Neuron (in vitro differentiated cells): ENCODE data around the gene CBFA2T3.

Experiments used
- H2AFZ ChIP-seq: one replicate; pipeline ENCODE4 v1.6.1; 2013; ENCODE audit warnings: low read depth, mild to moderate bottlenecking, inconsistent platforms, low read length, moderate library complexity
- H3K27me3 ChIP-seq: one replicate; pipeline ENCODE4 v1.6.1; 2013; ENCODE audit warnings: low read length; ENCODE audit not compliant: insufficient read depth
- H3K36me3 ChIP-seq: one replicate; pipeline ENCODE4 v1.6.1; 2013; ENCODE audit warnings: low read length; ENCODE audit not compliant: insufficient read depth
- H3K4me1 ChIP-seq: one replicate; pipeline ENCODE4 v1.6.1; 2013; ENCODE audit warnings: low read length; ENCODE audit not compliant: insufficient read depth
- H3K4me3 ChIP-seq: 2 replicates; pipeline ENCODE4 v1.5.1; 2013; ENCODE audit warnings: mild to moderate bottlenecking, low read length, moderate library complexity
- H3K9me3 ChIP-seq: one replicate; pipeline ENCODE4 v1.6.1; 2013; ENCODE audit warnings: low read length

The CBFA2T3 gene

DNA sequence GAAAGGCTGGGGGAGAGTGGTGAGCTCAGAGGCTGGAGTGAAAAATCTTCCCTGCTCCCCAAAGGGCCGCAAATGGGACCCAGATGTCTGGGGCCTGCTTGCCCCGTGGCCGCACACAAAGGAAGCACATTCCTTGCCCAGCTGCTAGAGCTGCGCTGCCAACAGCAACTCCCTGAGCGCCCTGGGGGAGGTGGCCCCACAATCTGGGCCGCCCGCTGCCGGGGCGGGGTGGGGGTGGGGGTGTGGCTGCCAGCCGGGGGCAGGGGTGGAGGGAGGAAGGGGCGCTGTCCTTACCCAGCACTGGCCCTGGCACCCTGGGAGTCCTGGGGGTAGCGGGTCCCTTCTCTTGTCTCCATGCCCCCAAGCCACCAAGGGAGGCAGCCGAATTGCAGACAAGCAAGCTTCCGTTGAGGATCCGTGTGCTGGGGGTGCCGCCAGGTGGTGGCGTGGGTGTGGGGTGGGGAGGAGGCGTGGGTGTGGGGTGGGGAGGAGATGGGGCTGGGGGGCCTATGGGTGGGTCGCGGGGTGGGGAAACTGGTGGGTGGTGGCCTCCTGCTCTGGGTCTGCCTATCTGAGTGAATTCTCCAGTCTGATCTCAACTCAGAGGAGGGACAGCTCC is 62.1 kb downstream of the CBFA2T3 start:
- H3K9me3 ChIP-seq: no peaks in the 10 kb centered on the region
- no peak overlapping the region for H2AFZ ChIP-seq
- H3K27me3 ChIP-seq: no peaks in the 10 kb centered on the region
- no peak overlapping the region for H3K4me3 ChIP-seq
- H3K4me1 ChIP-seq: peaks cover 14% of the 10 kb centered on the region
- no peaks in the 10 kb centered on the region for H3K36me3 ChIP-seq

DNA sequence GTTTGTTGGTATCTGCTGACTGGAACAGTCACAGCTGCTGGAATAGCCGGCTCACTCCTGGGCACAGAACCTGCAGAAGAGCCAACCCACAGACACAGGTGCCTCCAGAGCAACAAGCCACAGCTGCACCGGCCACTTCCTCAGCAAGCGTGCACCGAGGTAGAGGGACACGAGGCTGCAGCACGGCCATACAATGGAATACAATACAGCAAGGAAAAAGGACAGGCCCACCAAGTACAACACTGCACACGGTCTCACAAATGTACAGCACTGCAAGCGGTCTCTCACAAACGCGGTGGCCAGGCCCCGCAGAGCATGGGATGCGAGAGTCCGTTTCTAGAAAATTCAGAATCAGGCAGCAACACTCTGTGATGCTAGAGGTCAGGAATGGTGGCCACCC is 63.1 kb downstream of the CBFA2T3 start:
- Histone ChIP-seq H3K4me3 (no peak overlapping the region), H3K9me3 (no peaks in the 10 kb centered on the region), H3K27me3 (no peaks in the 10 kb centered on the region), H3K4me1 (peaks cover 14% of the 10 kb centered on the region), H3K36me3 (no peaks in the 10 kb centered on the region), H2AFZ (no peak overlapping the region)

GRCh38 chr16:88913001-88913612 is 63.9 kb downstream of the CBFA2T3 start:
- no peak overlapping the region for H2AFZ ChIP-seq
- H3K36me3 ChIP-seq: no peaks in the 10 kb centered on the region
- no peaks in the 10 kb centered on the region for H3K9me3 ChIP-seq
- H3K4me1 ChIP-seq: peaks cover 14% of the 10 kb centered on the region
- no peaks in the 10 kb centered on the region for H3K27me3 ChIP-seq
- H3K4me3 ChIP-seq: no peak overlapping the region

GRCh38 chr16:88912556-88912955 is 64.5 kb downstream of the CBFA2T3 start:
- no peak overlapping the region for H3K4me3 ChIP-seq
- no peaks in the 10 kb centered on the region for H3K36me3 ChIP-seq

GRCh38 chr16:88911946-88912310 is 65.1 kb downstream of the CBFA2T3 start:
- no peaks in the 10 kb centered on the region for H3K9me3 ChIP-seq
- H3K36me3 ChIP-seq: no peaks in the 10 kb centered on the region
- H3K4me3 ChIP-seq: no peak overlapping the region
- H2AFZ ChIP-seq: no peak overlapping the region
- no peaks in the 10 kb centered on the region for H3K27me3 ChIP-seq
- H3K4me1 ChIP-seq: peaks cover 5% of the 10 kb centered on the region

More at GRCh38 chr16:88912556-88912955, 64.5 kb downstream of the CBFA2T3 start:
- Histone ChIP-seq H2AFZ (no peak overlapping the region), H3K4me1 (peaks cover 11% of the 10 kb centered on the region), H3K27me3 (no peaks in the 10 kb centered on the region), H3K9me3 (no peaks in the 10 kb centered on the region)

GRCh38 chr16:88911136-88911945 is 65.7 kb downstream of the CBFA2T3 start:
- Histone ChIP-seq H3K4me3 (no peak overlapping the region), H2AFZ (no peak overlapping the region), H3K9me3 (no peaks in the 10 kb centered on the region), H3K27me3 (no peaks in the 10 kb centered on the region), H3K4me1 (peaks cover 2% of the 10 kb centered on the region), H3K36me3 (no peaks in the 10 kb centered on the region)

- peaks cover 2% of the 10 kb centered on the region for H3K4me1 ChIP-seq
- no peaks in the 10 kb centered on the region for H3K27me3 ChIP-seq
- no peaks in the 10 kb centered on the region for H3K36me3 ChIP-seq
- no peak overlapping the region for H2AFZ ChIP-seq
- no peak overlapping the region for H3K4me3 ChIP-seq
- H3K9me3 ChIP-seq: no peaks in the 10 kb centered on the region
Observed at GRCh38 chr16:88910284-88911135, 66.5 kb downstream of the CBFA2T3 start.

GRCh38 chr16:88909431-88910210 is 67.4 kb downstream of the CBFA2T3 start:
- no peaks in the 10 kb centered on the region for H3K36me3 ChIP-seq
- peaks cover 2% of the 10 kb centered on the region for H3K4me1 ChIP-seq
- H3K4me3 ChIP-seq: no peak overlapping the region
- no peaks in the 10 kb centered on the region for H3K27me3 ChIP-seq
- H2AFZ ChIP-seq: no peak overlapping the region
- H3K9me3 ChIP-seq: no peaks in the 10 kb centered on the region

DNA sequence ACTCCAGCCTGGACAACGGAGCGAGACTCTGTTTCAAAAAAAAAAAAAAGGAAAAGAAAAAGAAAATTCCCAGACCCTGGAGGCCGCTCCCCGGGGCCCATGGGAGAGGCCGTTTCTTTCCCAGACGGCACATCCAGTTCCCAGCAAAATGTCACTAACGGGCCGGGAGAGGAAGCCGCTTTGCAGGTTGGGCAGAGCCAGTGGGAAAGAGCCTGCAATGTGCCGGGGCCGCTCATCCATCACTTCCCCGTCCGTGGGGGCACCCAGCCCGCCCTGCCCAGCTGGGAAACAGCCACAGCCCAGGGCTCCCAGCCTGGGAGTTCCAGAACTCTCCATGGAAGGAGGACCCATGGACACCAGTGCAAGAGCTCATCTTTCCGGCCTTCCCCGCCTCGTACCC is 68.7 kb downstream of the CBFA2T3 start:
- Histone ChIP-seq H3K27me3 (no peaks in the 10 kb centered on the region), H3K9me3 (no peaks in the 10 kb centered on the region), H3K4me3 (no peak overlapping the region), H3K4me1 (peaks cover 2% of the 10 kb centered on the region), H3K36me3 (no peaks in the 10 kb centered on the region), H2AFZ (no peak overlapping the region)

DNA sequence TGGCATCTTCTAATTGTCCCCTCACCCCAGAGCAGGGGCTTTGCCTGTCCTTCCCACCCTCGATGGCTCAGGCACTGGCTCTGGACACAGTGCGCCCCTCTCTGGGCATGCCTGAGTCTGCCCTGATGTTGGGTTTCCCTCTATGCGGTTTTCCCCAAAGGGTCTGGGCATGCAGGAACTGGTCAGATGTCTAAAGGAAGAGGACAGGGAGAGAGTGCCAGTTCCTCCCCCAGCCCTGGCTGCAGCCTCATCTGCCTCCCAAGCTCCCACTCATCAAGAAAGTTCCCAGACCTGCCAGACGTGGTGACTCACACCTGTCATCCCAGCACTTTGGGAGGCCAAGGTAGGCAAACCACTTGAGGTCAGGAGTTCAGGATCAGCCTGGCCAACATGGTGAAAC is 69.2 kb downstream of the CBFA2T3 start:
- Histone ChIP-seq H3K4me3 (no peak overlapping the region), H2AFZ (no peak overlapping the region), H3K27me3 (no peaks in the 10 kb centered on the region), H3K9me3 (no peaks in the 10 kb centered on the region), H3K36me3 (no peaks in the 10 kb centered on the region), H3K4me1 (peaks cover 2% of the 10 kb centered on the region)

GRCh38 chr16:88906535-88907105 is 70.4 kb downstream of the CBFA2T3 start:
- peaks cover 2% of the 10 kb centered on the region for H3K4me1 ChIP-seq
- H3K27me3 ChIP-seq: peaks cover 3% of the 10 kb centered on the region
- H3K4me3 ChIP-seq: no peak overlapping the region

GRCh38 chr16:88906020-88906419 is 71.0 kb downstream of the CBFA2T3 start:
- no peaks in the 10 kb centered on the region for H3K4me1 ChIP-seq
- no peaks in the 10 kb centered on the region for H3K36me3 ChIP-seq
- no peak overlapping the region for H3K4me3 ChIP-seq
- peaks cover 3% of the 10 kb centered on the region for H3K27me3 ChIP-seq
- H2AFZ ChIP-seq: no peak overlapping the region
- H3K9me3 ChIP-seq: no peaks in the 10 kb centered on the region

More at GRCh38 chr16:88906535-88907105, 70.4 kb downstream of the CBFA2T3 start:
- Histone ChIP-seq H3K36me3 (no peaks in the 10 kb centered on the region), H2AFZ (no peak overlapping the region), H3K9me3 (no peaks in the 10 kb centered on the region)
